ENCODE measurements around the gene SUSD4.

The SUSD4 gene

DNA sequence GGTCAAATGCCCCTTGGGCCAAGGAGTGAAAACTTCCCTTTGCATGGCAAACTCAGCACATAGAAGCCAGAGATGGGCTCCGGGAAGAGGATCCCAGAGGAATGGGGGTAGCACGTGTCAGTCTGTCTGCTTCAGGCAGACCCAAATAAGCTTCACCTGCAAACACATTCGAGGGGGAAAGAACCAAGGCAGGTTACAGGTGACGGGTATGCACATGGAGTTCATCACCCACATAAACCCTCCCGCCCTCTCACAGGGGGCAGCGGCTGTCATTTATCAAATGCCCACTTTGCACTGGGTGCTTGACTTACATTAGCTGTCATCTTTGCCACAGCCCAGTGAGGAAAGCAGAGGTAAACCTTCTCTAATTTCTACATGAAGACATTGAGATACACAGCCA is 147.9 kb downstream of the SUSD4 start:
- TF ChIP-seq, protein P1, sequence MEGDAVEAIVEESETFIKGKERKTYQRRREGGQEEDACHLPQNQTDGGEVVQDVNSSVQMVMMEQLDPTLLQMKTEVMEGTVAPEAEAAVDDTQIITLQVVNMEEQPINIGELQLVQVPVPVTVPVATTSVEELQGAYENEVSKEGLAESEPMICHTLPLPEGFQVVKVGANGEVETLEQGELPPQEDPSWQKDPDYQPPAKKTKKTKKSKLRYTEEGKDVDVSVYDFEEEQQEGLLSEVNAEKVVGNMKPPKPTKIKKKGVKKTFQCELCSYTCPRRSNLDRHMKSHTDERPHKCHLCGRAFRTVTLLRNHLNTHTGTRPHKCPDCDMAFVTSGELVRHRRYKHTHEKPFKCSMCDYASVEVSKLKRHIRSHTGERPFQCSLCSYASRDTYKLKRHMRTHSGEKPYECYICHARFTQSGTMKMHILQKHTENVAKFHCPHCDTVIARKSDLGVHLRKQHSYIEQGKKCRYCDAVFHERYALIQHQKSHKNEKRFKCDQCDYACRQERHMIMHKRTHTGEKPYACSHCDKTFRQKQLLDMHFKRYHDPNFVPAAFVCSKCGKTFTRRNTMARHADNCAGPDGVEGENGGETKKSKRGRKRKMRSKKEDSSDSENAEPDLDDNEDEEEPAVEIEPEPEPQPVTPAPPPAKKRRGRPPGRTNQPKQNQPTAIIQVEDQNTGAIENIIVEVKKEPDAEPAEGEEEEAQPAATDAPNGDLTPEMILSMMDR (conservative IDR thresholded peaks at IDR 0.05; ENCODE audit: low read length), result no peak
- no peak for TF ChIP-seq EZH2phosphoT487 (IDR thresholded peaks at IDR 0.05; ENCODE audit: borderline replicate concordance)
- Histone ChIP-seq H2AFZ (ENCODE audit: low read length) (no peak overlapping the region), H3K4me1 (ENCODE audit: insufficient read depth, low read length, poor library complexity, severe bottlenecking) (no peaks in the 10 kb centered on the region), H3K36me3 (ENCODE audit: insufficient read depth, low read length) (no peaks in the 10 kb centered on the region), H3K9me2 (replicated peaks; ENCODE audit: low read depth, low read length) (no peaks in the 10 kb centered on the region), H3K27me3 (ENCODE audit: insufficient read depth, low read length, poor library complexity, severe bottlenecking) (no peaks in the 10 kb centered on the region), H3K9ac (ENCODE audit: low read depth, low read length, poor library complexity, severe bottlenecking) (no peak overlapping the region), H4K20me1 (ENCODE audit: insufficient read depth, low read length, poor library complexity, severe bottlenecking) (no peaks in the 10 kb centered on the region), H3K9me3 (ENCODE audit: insufficient read depth, low read depth, low read length) (peaks cover 6% of the 10 kb centered on the region; the same call in 1 of the 2 replicates), H3F3A (ENCODE audit: low read depth) (no peaks in the 10 kb centered on the region), H3K79me2 (ENCODE audit: insufficient read depth, low read length) (no peaks in the 10 kb centered on the region), H3K4me2 (ENCODE audit: low read depth, low read length, poor library complexity, severe bottlenecking) (no peak overlapping the region), H3K4me3 (ENCODE audit: low read length, poor library complexity, severe bottlenecking) (no peak overlapping the region)

DNA sequence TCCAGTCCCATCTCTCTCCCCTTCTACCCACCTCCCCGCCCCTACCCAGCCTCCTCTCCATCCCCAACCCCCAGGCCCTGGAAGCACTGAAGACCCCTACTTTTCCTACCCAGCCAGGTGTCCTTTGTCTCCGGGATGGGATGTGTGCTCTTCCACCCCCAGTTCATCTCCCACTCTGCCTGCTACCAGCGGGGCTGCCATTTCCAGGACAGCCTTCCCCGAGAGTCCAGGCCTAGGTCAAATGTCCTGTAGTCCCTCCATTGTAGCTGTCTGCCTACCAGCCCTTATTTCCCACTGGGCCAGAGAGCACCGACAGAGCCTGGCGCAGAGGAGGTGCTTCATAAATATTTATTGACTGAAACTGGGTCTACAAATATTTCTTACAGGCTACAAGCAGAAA is 148.9 kb downstream of the SUSD4 start:
- no peaks in the 10 kb centered on the region for H3F3A ChIP-seq (ENCODE audit: low read depth)
- no peaks in the 10 kb centered on the region for H3K4me1 ChIP-seq (ENCODE audit: insufficient read depth, low read length, poor library complexity, severe bottlenecking)
- H4K20me1 ChIP-seq (ENCODE audit: insufficient read depth, low read length, poor library complexity, severe bottlenecking), result no peaks in the 10 kb centered on the region
- H3K9me2 ChIP-seq (replicated peaks; ENCODE audit: low read depth, low read length), result no peaks in the 10 kb centered on the region
- no peaks in the 10 kb centered on the region for H3K27me3 ChIP-seq (ENCODE audit: insufficient read depth, low read length, poor library complexity, severe bottlenecking)
- H3K4me2 ChIP-seq (ENCODE audit: low read depth, low read length, poor library complexity, severe bottlenecking), result no peak overlapping the region
- H3K9me3 ChIP-seq (ENCODE audit: insufficient read depth, low read depth, low read length), result peaks cover 6% of the 10 kb centered on the region; the same call in 1 of the 2 replicates
- no peak overlapping the region for H3K9ac ChIP-seq (ENCODE audit: low read depth, low read length, poor library complexity, severe bottlenecking)
- H3K79me2 ChIP-seq (ENCODE audit: insufficient read depth, low read length), result no peaks in the 10 kb centered on the region
- no peak overlapping the region for H3K4me3 ChIP-seq (ENCODE audit: low read length, poor library complexity, severe bottlenecking)
- no peak overlapping the region for H2AFZ ChIP-seq (ENCODE audit: low read length)
- H3K36me3 ChIP-seq (ENCODE audit: insufficient read depth, low read length), result no peaks in the 10 kb centered on the region
- no peak for TF ChIP-seq EZH2phosphoT487 (IDR thresholded peaks at IDR 0.05; ENCODE audit: borderline replicate concordance)
- TF ChIP-seq, protein P1 (conservative IDR thresholded peaks at IDR 0.05; ENCODE audit: low read length), result no peak

DNA sequence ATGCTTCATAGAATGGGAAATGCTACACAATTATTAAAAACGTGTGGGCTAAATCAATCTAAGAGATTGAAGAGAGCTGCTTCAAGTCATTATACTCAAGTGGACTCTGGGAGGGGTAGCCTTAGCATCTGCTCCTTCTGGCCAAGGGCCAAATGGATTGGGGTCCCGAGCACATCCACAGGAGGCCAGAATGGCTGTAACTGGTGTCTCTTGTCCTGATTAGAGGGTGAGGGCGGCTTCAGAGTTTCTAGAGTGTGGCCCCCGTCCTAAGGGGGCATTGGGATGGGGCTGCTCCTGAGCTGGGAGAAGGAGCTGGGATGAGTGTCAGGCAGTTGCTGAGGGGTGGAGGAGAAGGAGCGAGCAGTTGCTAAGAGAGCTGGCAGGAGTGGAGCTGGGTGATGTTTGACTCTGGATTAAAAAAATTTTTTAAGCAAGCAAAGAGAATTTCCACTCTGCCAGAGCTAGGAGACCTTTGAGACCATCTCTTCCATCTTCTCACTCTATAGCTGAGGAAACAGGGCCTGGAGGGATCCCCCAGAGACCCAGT is 149.6 kb downstream of the SUSD4 start:
- Histone ChIP-seq H3K9me2 (replicated peaks; ENCODE audit: low read depth, low read length) (no peaks in the 10 kb centered on the region), H3K79me2 (ENCODE audit: insufficient read depth, low read length) (no peaks in the 10 kb centered on the region), H3K36me3 (ENCODE audit: insufficient read depth, low read length) (no peaks in the 10 kb centered on the region), H3K4me2 (ENCODE audit: low read depth, low read length, poor library complexity, severe bottlenecking) (no peak overlapping the region), H3K4me3 (ENCODE audit: low read length, poor library complexity, severe bottlenecking) (no peak overlapping the region), H2AFZ (ENCODE audit: low read length) (no peak overlapping the region), H3F3A (ENCODE audit: low read depth) (no peaks in the 10 kb centered on the region), H4K20me1 (ENCODE audit: insufficient read depth, low read length, poor library complexity, severe bottlenecking) (no peaks in the 10 kb centered on the region), H3K4me1 (ENCODE audit: insufficient read depth, low read length, poor library complexity, severe bottlenecking) (no peaks in the 10 kb centered on the region), H3K9ac (ENCODE audit: low read depth, low read length, poor library complexity, severe bottlenecking) (no peak overlapping the region), H3K9me3 (ENCODE audit: insufficient read depth, low read depth, low read length) (peaks cover 6% of the 10 kb centered on the region; the same call in 1 of the 2 replicates), H3K27me3 (ENCODE audit: insufficient read depth, low read length, poor library complexity, severe bottlenecking) (no peaks in the 10 kb centered on the region)
- TF ChIP-seq EZH2phosphoT487 (IDR thresholded peaks at IDR 0.05; ENCODE audit: borderline replicate concordance), result no peak
- TF ChIP-seq, protein P1 (conservative IDR thresholded peaks at IDR 0.05; ENCODE audit: low read length), result no peak
